CD14-positive monocyte (primary cell): ENCODE data around the gene FANCD2OS. TPM values are rescaled to one million over a fixed set of nuclear protein-coding genes. Genes with fewer than 3 reads are reported as not detected.
A peak's percentile ranks its signal among the peaks of the same experiment; 100 is the strongest.

ENCODE experiments used
- DNase-seq, 3 donors: peaks; one replicate each; pipeline ENCODE4 v3.0.0-alpha.2; 2011 to 2022
- H2AFZ ChIP-seq: 2 replicates; pipeline ENCODE4 v1.6.0; 2012; ENCODE audit warnings: mild to moderate bottlenecking, low read depth, low read length, inconsistent platforms; ENCODE audit not compliant: insufficient read depth, poor library complexity, severe bottlenecking
- H3K27ac ChIP-seq, 2 donors: 1 replicate in 1 of 2; 2 replicates in 1 of 2; pipeline ENCODE4 v1.5.1; 2012 to 2013; ENCODE audit warnings: low read length in 2 of 2, control low read depth in 1 of 2, inconsistent platforms in 1 of 2, low read depth in 1 of 2, mild to moderate bottlenecking in 1 of 2
- H3K27me3 ChIP-seq, 2 donors: one replicate each; pipeline versions ENCODE4 v1.6.0 to v1.6.1; 2011 to 2013; ENCODE audit warnings: low read length in 2 of 2; ENCODE audit not compliant: control insufficient read depth in 2 of 2, insufficient read depth in 2 of 2
- H3K36me3 ChIP-seq, 2 donors: replicated peaks in 1 of 2; 1 replicate in 1 of 2; 2 replicates in 1 of 2; pipeline versions ENCODE4 v1.5.1 to v1.6.1; 2012 to 2013; ENCODE audit warnings: low read length in 2 of 2, control low read depth in 1 of 2, inconsistent platforms in 1 of 2, mild to moderate bottlenecking in 1 of 2; ENCODE audit not compliant: insufficient read depth in 2 of 2, control insufficient read depth in 1 of 2
- H3K4me1 ChIP-seq, 2 donors: 1 replicate in 1 of 2; 2 replicates in 1 of 2; pipeline versions ENCODE4 v1.5.1 to v1.6.1; 2012 to 2013; ENCODE audit warnings: low read length in 2 of 2, control low read depth in 1 of 2, inconsistent platforms in 1 of 2, mild to moderate bottlenecking in 1 of 2, moderate library complexity in 1 of 2; ENCODE audit not compliant: insufficient read depth in 2 of 2, control insufficient read depth in 1 of 2
- H3K4me2 ChIP-seq: replicated peaks from 2 replicates; pipeline ENCODE3; 2012; ENCODE audit warnings: low read length, moderate library complexity, mild to moderate bottlenecking; ENCODE audit not compliant: poor library complexity, severe bottlenecking; ENCODE audit errors: extremely low read depth
- H3K4me3 ChIP-seq, 3 experiments: fragments of 200-600 bp in 1 of 3; sonication (generic) in 1 of 3; replicated peaks in 1 of 3; 1 replicate in 2 of 3; 2 replicates in 1 of 3; pipeline ENCODE4 v1.5.1; 2011 to 2013; ENCODE audit warnings: low read length in 3 of 3, mild to moderate bottlenecking in 3 of 3, control low read depth in 2 of 3, low read depth in 2 of 3, inconsistent platforms in 1 of 3, moderate library complexity in 1 of 3
- H3K79me2 ChIP-seq: 2 replicates; pipeline ENCODE4 v1.6.0; 2012; ENCODE audit warnings: mild to moderate bottlenecking, control low read depth, inconsistent platforms, low read length, moderate library complexity; ENCODE audit not compliant: insufficient read depth
- H3K9ac ChIP-seq: 2 replicates; pipeline ENCODE4 v1.6.0; 2017; ENCODE audit warnings: low read length, mild to moderate bottlenecking; ENCODE audit not compliant: insufficient read depth, poor library complexity, severe bottlenecking
- H3K9me3 ChIP-seq, 2 donors: replicated peaks in 1 of 2; 1 replicate in 1 of 2; 2 replicates in 1 of 2; pipeline versions ENCODE4 v1.5.1 to v1.6.1; 2012 to 2013; ENCODE audit warnings: low read length in 2 of 2, control low read depth in 1 of 2; ENCODE audit not compliant: control insufficient read depth in 1 of 2, insufficient read depth in 1 of 2
- H4K20me1 ChIP-seq: 2 replicates; pipeline ENCODE4 v1.6.0; 2012; ENCODE audit warnings: mild to moderate bottlenecking, low read length, control low read depth, moderate library complexity; ENCODE audit not compliant: insufficient read depth
- H3K27ac Mint-ChIP-seq, 7 donors: one replicate each; pipeline ENCODE4 v1.8.0; 2020; ENCODE audit warnings: mild to moderate bottlenecking in 7 of 7, mixed read lengths in 7 of 7, moderate library complexity in 6 of 7, inconsistent platforms in 2 of 7
- H3K27me3 Mint-ChIP-seq, 3 donors: one replicate each; pipeline ENCODE4 v1.8.0; 2021 to 2022; ENCODE audit warnings: low read depth in 3 of 3, mild to moderate bottlenecking in 3 of 3, mixed read lengths in 3 of 3, moderate library complexity in 3 of 3, inconsistent platforms in 1 of 3
- H3K36me3 Mint-ChIP-seq, 2 donors: one replicate each; pipeline ENCODE4 v1.8.0; 2020; ENCODE audit warnings: mixed read lengths in 2 of 2, inconsistent platforms in 1 of 2, mild to moderate bottlenecking in 1 of 2
- H3K4me1 Mint-ChIP-seq: one replicate; pipeline ENCODE4 v1.8.0; 2020; ENCODE audit warnings: mild to moderate bottlenecking, mixed read lengths
- H3K4me3 Mint-ChIP-seq, 2 donors: one replicate each; pipeline ENCODE4 v1.8.0; 2020; ENCODE audit warnings: mild to moderate bottlenecking in 2 of 2, mixed read lengths in 2 of 2, moderate library complexity in 1 of 2
- H3K9me3 Mint-ChIP-seq, 7 donors: one replicate each; pipeline ENCODE4 v1.8.0; 2020 to 2022; ENCODE audit warnings: mixed read lengths in 7 of 7, mild to moderate bottlenecking in 6 of 7, moderate library complexity in 6 of 7, inconsistent platforms in 2 of 7
- CTCF ChIP-seq: fragments of 200-600 bp; IDR thresholded peaks from one replicate; pipeline ENCODE4 v1.8.0; 2022; ENCODE audit warnings: antibody characterized with exemption, mild to moderate bottlenecking
- WGBS: methylation state at CpG from one replicate; pipeline ENCODE4 v1.1.5; 2013; ENCODE audit warnings: missing lambda C conversion rate; ENCODE audit not compliant: insufficient coverage; 5-methylcytosine and 5-hydroxymethylcytosine counted together
- intact Hi-C, 2 donors: fragments of 100-400 bp; cut with micrococcal nuclease; formaldehyde crosslinking; loops; one replicate each; pipeline versions ENCODE4 v1.15.0 to v1.15.1; 2023
- polyA plus RNA-seq, 3 donors: library from polyadenylated mRNA; depleted of rRNA in 1 of 3; unstranded in 2 of 3; stranded (reverse) in 1 of 3; fragments of 300-500 nt in 2 of 3; fragments of >200 nt in 1 of 3; fragmentation: Illumina TruSeq in 2 of 3; gene quantifications; 1 replicate in 2 of 3; 2 replicates in 1 of 3; pipeline ENCODE4 v1.2.3, GENCODE V29; 2012 to 2021

Gene FANCD2OS
- polyA plus RNA-seq, 3 donors: not detected

GRCh38 chr3:10119376-10119775, 11.3 kb upstream of the FANCD2OS start:
- no peak overlapping the region for H2AFZ ChIP-seq
- 100% methylated on average over 1 of the region's 4 CpGs for WGBS
- Mint-ChIP-seq H3K27ac (no peak overlapping the region), H3K4me1 (peaks cover 22% of the 10 kb centered on the region), H3K27me3 (no peaks in the 10 kb centered on the region), H3K9me3 (no peaks in the 10 kb centered on the region), H3K4me3 (no peak overlapping the region), H3K36me3 (peaks cover 31 to 52% of the 10 kb centered on the region in 2 donors)
- intact Hi-C loops: loop anchor here in 1 of 2 donors (5.0 to 10.0 kb wide), 2 partner anchors 45 to 133 kb away; partner anchors contain the start of gene IRAK2
- TF ChIP-seq CTCF: no peak
- DNase-seq: no peak
- no peaks in the 10 kb centered on the region for H3K9me3 ChIP-seq
- H3K4me1 ChIP-seq: peaks cover 21% of the 10 kb centered on the region in 2 donors
- H3K36me3 ChIP-seq: peaks cover 25 to 44% of the 10 kb centered on the region in 2 donors
- H3K27ac ChIP-seq: no peak overlapping the region
- H3K79me2 ChIP-seq: peaks cover 81% of the 10 kb centered on the region
- H4K20me1 ChIP-seq: peaks cover 63% of the 10 kb centered on the region
- no peaks in the 10 kb centered on the region for H3K27me3 ChIP-seq
- no peak overlapping the region for H3K4me2 ChIP-seq
- H3K9ac ChIP-seq: no peak overlapping the region
- no peak overlapping the region for H3K4me3 ChIP-seq

- Histone ChIP-seq H3K4me2 (peak overlapping the region; percentile 99), H3K27ac (peak overlapping the region in 1 of 2 donors; percentile 96), H3K79me2 (peaks cover 62% of the 10 kb centered on the region), H3K9ac (no peak overlapping the region), H3K36me3 (peaks cover 24 to 33% of the 10 kb centered on the region in 2 donors), H3K4me1 (peaks cover 21% of the 10 kb centered on the region in 2 donors), H3K27me3 (no peaks in the 10 kb centered on the region), H2AFZ (no peak overlapping the region), H3K9me3 (no peaks in the 10 kb centered on the region), H4K20me1 (peaks cover 47% of the 10 kb centered on the region), H3K4me3 (peak overlapping the region in 1 of 3 experiments; percentile 97)
- Mint-ChIP-seq H3K9me3 (no peaks in the 10 kb centered on the region), H3K27ac (peak overlapping the region in 1 of 7 donors; percentile 96), H3K4me1 (peaks cover 21% of the 10 kb centered on the region), H3K4me3 (no peak overlapping the region), H3K36me3 (peaks cover 22 to 32% of the 10 kb centered on the region in 2 donors), H3K27me3 (peaks cover 3 to 6% (median 5%) of the 10 kb centered on the region in 3 donors)
- intact Hi-C loops: loop anchor here in 1 of 2 donors (5.0 to 10.0 kb wide), 2 partner anchors 48 to 135 kb away; partner anchors contain the start of gene IRAK2
- 94% methylated on average over 2 of the region's 4 CpGs for WGBS
- no peak for TF ChIP-seq CTCF
- no peak for DNase-seq
Observed at GRCh38 chr3:10116928-10117327, 8.9 kb upstream of the FANCD2OS start.
